Glomerular endothelial cell (primary cell): ENCODE data around the gene YIPF2. TPM values are rescaled to one million over a fixed set of nuclear protein-coding genes. Genes with fewer than 3 reads are reported as not detected.

Source experiments
- DNase-seq: peaks from one replicate; pipeline ENCODE4 v3.0.0-alpha.2; 2011; ENCODE audit warnings: low read depth, low spot score; ENCODE audit errors: extremely low read depth
- total RNA-seq: library from RNA; depleted of rRNA; stranded (reverse); fragments of >200 nt; gene quantifications from 2 replicates; pipeline ENCODE4 v1.2.3, GENCODE V29; 2015

Gene YIPF2
- total RNA-seq, 1 donor from 2014 or later, result 66.8 TPM

- DNase-seq, result no peak
Measured at GRCh38 chr19:10913716-10914340, 14.6 kb downstream of the YIPF2 start.

GRCh38 chr19:10912619-10913018 is 15.8 kb downstream of the YIPF2 start:
- DNase-seq, result no peak

GRCh38 chr19:10911579-10912363 is 16.7 kb downstream of the YIPF2 start:
- no peak for DNase-seq

GRCh38 chr19:10908380-10908960 is 20.0 kb downstream of the YIPF2 start:
- no peak for DNase-seq

- no peak for DNase-seq
Measured at GRCh38 chr19:10907925-10908324, 20.5 kb downstream of the YIPF2 start.

- DNase-seq, result no peak
Measured at GRCh38 chr19:10899151-10899653, 29.2 kb downstream of the YIPF2 start.

- DNase-seq, result no peak
Measured at GRCh38 chr19:10898633-10899032, 29.8 kb downstream of the YIPF2 start.

- no peak for DNase-seq
Measured at GRCh38 chr19:10896851-10897526, 31.4 kb downstream of the YIPF2 start.

- DNase-seq, result no peak
Measured at GRCh38 chr19:10895920-10896319, 32.5 kb downstream of the YIPF2 start.

GRCh38 chr19:10895363-10895762 is 33.1 kb downstream of the YIPF2 start:
- no peak for DNase-seq

GRCh38 chr19:10894911-10895213 is 33.6 kb downstream of the YIPF2 start:
- no peak for DNase-seq

- DNase-seq, result no peak
Measured at GRCh38 chr19:10892256-10892655, 36.2 kb downstream of the YIPF2 start.

GRCh38 chr19:10891405-10892086 is 36.9 kb downstream of the YIPF2 start:
- no peak for DNase-seq

GRCh38 chr19:10889880-10890279 is 38.6 kb downstream of the YIPF2 start:
- DNase-seq, result no peak

- DNase-seq, result no peak
Measured at GRCh38 chr19:10888421-10888866, 40.0 kb downstream of the YIPF2 start.

GRCh38 chr19:10887616-10888367 is 40.6 kb downstream of the YIPF2 start:
- DNase-seq, result no peak

- DNase-seq, result no peak
Measured at GRCh38 chr19:10885201-10886169, 43.0 kb downstream of the YIPF2 start.

- DNase-seq, result no peak
Measured at GRCh38 chr19:10884274-10884673, 44.2 kb downstream of the YIPF2 start.

GRCh38 chr19:10882108-10882457 is 46.4 kb downstream of the YIPF2 start:
- DNase-seq, result no peak
